Measurements from ENCODE around the gene PSORS1C2.
"Not testable (repeated sequence)": the region's sequence is repeated elsewhere in the genome, so short reads cannot be mapped to it uniquely, and the experiment has no call there.

Gene PSORS1C2

GRCh38 chr6:31138982-31139381 lies at the start of gene PSORS1C2:
TSS of gene PSORS1C2 (minus strand) at chr6:31139066. CDS start at chr6:31139026, 40 bp downstream.
- no peak for DNase-seq (ENCODE audit: low read depth in 3 of 3)

GRCh38 chr6:31187780-31188194 lies 48.9 kb upstream of the PSORS1C2 start:
- DNase-seq (ENCODE audit: low read depth in 3 of 3), result no peak

GRCh38 chr6:31186052-31186734 lies 47.3 kb upstream of the PSORS1C2 start:
- no peak for DNase-seq (ENCODE audit: low read depth in 3 of 3)

- not testable (repeated sequence) for DNase-seq (ENCODE audit: low read depth in 3 of 3)
These were observed 46.8 kb upstream of the PSORS1C2 start for GRCh38 chr6:31185695-31186051.

- not testable (repeated sequence) for DNase-seq (ENCODE audit: low read depth in 3 of 3)
These were observed 45.0 kb upstream of the PSORS1C2 start for GRCh38 chr6:31183859-31184258.

GRCh38 chr6:31183287-31183686 lies 44.4 kb upstream of the PSORS1C2 start:
- DNase-seq (ENCODE audit: low read depth in 3 of 3), result not testable (repeated sequence)

- peak; percentile 7 to 55 (median 53) for DNase-seq (ENCODE audit: low read depth in 3 of 3)
These were observed 41.6 kb upstream of the PSORS1C2 start for GRCh38 chr6:31180500-31180899.

GRCh38 chr6:31179896-31180295 lies 41.0 kb upstream of the PSORS1C2 start:
- DNase-seq (ENCODE audit: low read depth in 3 of 3), result no peak

- DNase-seq (ENCODE audit: low read depth in 3 of 3), result no peak
These were observed 40.1 kb upstream of the PSORS1C2 start for GRCh38 chr6:31179042-31179386.

GRCh38 chr6:31178143-31179041 lies 39.5 kb upstream of the PSORS1C2 start:
- no peak for DNase-seq (ENCODE audit: low read depth in 3 of 3)

- no peak for DNase-seq (ENCODE audit: low read depth in 3 of 3)
These were observed 37.1 kb upstream of the PSORS1C2 start for GRCh38 chr6:31175971-31176370.

GRCh38 chr6:31174378-31174777 lies 35.5 kb upstream of the PSORS1C2 start:
- no peak for DNase-seq (ENCODE audit: low read depth in 3 of 3)

GRCh38 chr6:31173406-31173805 lies 34.5 kb upstream of the PSORS1C2 start:
- DNase-seq (ENCODE audit: low read depth in 3 of 3), result no peak

GRCh38 chr6:31172973-31173384 lies 34.1 kb upstream of the PSORS1C2 start:
- no peak for DNase-seq (ENCODE audit: low read depth in 3 of 3)

GRCh38 chr6:31171931-31172905 lies 33.4 kb upstream of the PSORS1C2 start:
- no peak for DNase-seq (ENCODE audit: low read depth in 3 of 3)

- no peak for DNase-seq (ENCODE audit: low read depth in 3 of 3)
These were observed 32.3 kb upstream of the PSORS1C2 start for GRCh38 chr6:31170987-31171671.

GRCh38 chr6:31170600-31170881 lies 31.7 kb upstream of the PSORS1C2 start, which contains the start of gene POU5F1:
TSS of gene POU5F1 (minus strand) at chr6:31170682. CDS start at chr6:31170620, 62 bp downstream.
- DNase-seq (ENCODE audit: low read depth in 3 of 3), result no peak

GRCh38 chr6:31169858-31170599 lies 31.2 kb upstream of the PSORS1C2 start:
- not testable (repeated sequence) for DNase-seq (ENCODE audit: low read depth in 3 of 3)

GRCh38 chr6:31169123-31169857 lies 30.4 kb upstream of the PSORS1C2 start:
- no peak for DNase-seq (ENCODE audit: low read depth in 3 of 3)

GRCh38 chr6:31168606-31169005 lies 29.7 kb upstream of the PSORS1C2 start:
- no peak for DNase-seq (ENCODE audit: low read depth in 3 of 3)
